H1 (cell line): Measurements from ENCODE around the gene ANKRD29.

Experiments used
- CEBPB ChIP-seq: IDR thresholded peaks from 2 replicates; pipeline ENCODE4 v1.6.1; 2012; ENCODE audit warnings: low read depth, low read length
- EZH2 ChIP-seq: fragments of 200-600 bp; sonication (generic); IDR thresholded peaks from 2 replicates; pipeline ENCODE4 v1.7.1; 2012; ENCODE audit warnings: low read depth, mild to moderate bottlenecking, moderate library complexity, low read length, inconsistent platforms; ENCODE audit not compliant: severe bottlenecking
- POLR2AphosphoS5 ChIP-seq: IDR thresholded peaks from 2 replicates; pipeline ENCODE4 v1.6.1; 2011; ENCODE audit warnings: low read depth, low read length
- RFX5 ChIP-seq: IDR thresholded peaks from 2 replicates; pipeline ENCODE4 v1.6.1; 2011; ENCODE audit warnings: low read depth, low read length, improper control_type of control experiment, borderline replicate concordance
- SAP30 ChIP-seq: fragments of 300-600 bp; sonication (generic); IDR thresholded peaks from 2 replicates; pipeline ENCODE4 v1.7.1; 2012; ENCODE audit warnings: low read length, moderate library complexity, mild to moderate bottlenecking, inconsistent platforms; ENCODE audit not compliant: insufficient read depth, insufficient replicate concordance
- SIN3A ChIP-seq, 2 experiments: IDR thresholded peaks in 1 of 2; conservative IDR thresholded peaks in 1 of 2; 2 replicates each; pipeline ENCODE4 v1.6.1; 2011 to 2012; ENCODE audit warnings: low read length in 2 of 2, improper control_type of control experiment in 1 of 2, low read depth in 1 of 2, mild to moderate bottlenecking in 1 of 2
- TAF1 ChIP-seq: IDR thresholded peaks from 2 replicates; pipeline ENCODE4 v1.6.1; 2011; ENCODE audit warnings: mild to moderate bottlenecking, low read depth, low read length
- TF ChIP-seq, protein P1 (sequence below), 3 experiments: IDR thresholded peaks; 1 replicate in 2 of 3; 2 replicates in 1 of 3; pipeline versions ENCODE4 v1.5.1 to v1.6.1; 2011; ENCODE audit warnings: low read length in 3 of 3, mild to moderate bottlenecking in 3 of 3, inconsistent platforms in 2 of 3, low read depth in 1 of 3, moderate library complexity in 1 of 3; ENCODE audit not compliant: insufficient read depth in 1 of 3; ENCODE audit errors: control extremely low read depth in 1 of 3

DNA sequence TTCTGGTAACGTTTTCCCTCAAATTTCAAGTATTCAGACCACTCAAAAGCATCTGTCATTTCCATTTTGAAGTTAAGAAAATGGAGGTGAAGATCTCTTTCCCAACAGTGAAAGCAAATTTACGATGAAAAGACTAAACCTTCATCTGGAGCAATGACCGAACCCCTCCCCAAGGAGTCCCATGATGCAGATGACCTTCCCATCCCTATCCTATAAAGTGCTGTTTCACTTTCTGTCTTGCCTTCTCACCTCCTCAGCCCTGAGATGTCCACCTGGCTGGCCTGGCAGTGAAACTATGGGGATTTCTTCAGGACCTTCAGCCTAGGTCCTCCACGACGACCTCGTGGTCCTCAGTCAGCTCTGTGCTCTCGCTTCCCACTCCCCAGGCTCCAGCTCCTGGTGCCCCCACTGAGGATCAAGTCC is 75.5 kb downstream of the ANKRD29 start:
- TF ChIP-seq, protein P1, sequence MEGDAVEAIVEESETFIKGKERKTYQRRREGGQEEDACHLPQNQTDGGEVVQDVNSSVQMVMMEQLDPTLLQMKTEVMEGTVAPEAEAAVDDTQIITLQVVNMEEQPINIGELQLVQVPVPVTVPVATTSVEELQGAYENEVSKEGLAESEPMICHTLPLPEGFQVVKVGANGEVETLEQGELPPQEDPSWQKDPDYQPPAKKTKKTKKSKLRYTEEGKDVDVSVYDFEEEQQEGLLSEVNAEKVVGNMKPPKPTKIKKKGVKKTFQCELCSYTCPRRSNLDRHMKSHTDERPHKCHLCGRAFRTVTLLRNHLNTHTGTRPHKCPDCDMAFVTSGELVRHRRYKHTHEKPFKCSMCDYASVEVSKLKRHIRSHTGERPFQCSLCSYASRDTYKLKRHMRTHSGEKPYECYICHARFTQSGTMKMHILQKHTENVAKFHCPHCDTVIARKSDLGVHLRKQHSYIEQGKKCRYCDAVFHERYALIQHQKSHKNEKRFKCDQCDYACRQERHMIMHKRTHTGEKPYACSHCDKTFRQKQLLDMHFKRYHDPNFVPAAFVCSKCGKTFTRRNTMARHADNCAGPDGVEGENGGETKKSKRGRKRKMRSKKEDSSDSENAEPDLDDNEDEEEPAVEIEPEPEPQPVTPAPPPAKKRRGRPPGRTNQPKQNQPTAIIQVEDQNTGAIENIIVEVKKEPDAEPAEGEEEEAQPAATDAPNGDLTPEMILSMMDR (IDR thresholded peaks at IDR 0.05; ENCODE audit: control extremely low read depth in 1 of 3, insufficient read depth in 1 of 3, low read depth in 1 of 3, low read length in 3 of 3): no peak
- no peak for TF ChIP-seq SIN3A (conservative IDR thresholded peaks at IDR 0.05 in 1 of 2, IDR thresholded peaks at IDR 0.05 in 1 of 2; ENCODE audit: low read depth in 1 of 2, low read length in 2 of 2)
- no peak for TF ChIP-seq CEBPB
- TF ChIP-seq TAF1: no peak
- TF ChIP-seq EZH2: no peak
- no peak for TF ChIP-seq SAP30
- TF ChIP-seq POLR2AphosphoS5: no peak
- TF ChIP-seq RFX5: no peak
